Right lobe of liver (tissue), 6 donors: ENCODE results near the gene TTLL6. TPM values are rescaled to one million over a fixed set of nuclear protein-coding genes. Genes with fewer than 3 reads are reported as not detected.
"Not testable (repeated sequence)": the region's sequence is repeated elsewhere in the genome, so short reads cannot be mapped to it uniquely, and the experiment has no call there.

Experiments used
- ATAC-seq, 4 donors: fragments of 200-7000 bp; cut with Tn5 transposase; one replicate each; pipeline ENCODE4 v1.9.1; 2020; ENCODE audit warnings: mild to moderate bottlenecking in 4 of 4, moderate library complexity in 4 of 4
- DNase-seq, 3 donors: peaks; one replicate each; pipeline ENCODE4 v3.0.0-alpha.2; 2020
- H3K27ac ChIP-seq, 3 donors: fragments of 200-600 bp; one replicate each; pipeline ENCODE4 v1.8.0; 2022
- H3K27me3 ChIP-seq, 2 donors: fragments of 200-600 bp; one replicate each; pipeline ENCODE4 v1.8.0; 2022
- H3K36me3 ChIP-seq, 4 donors: fragments of 200-600 bp; sonication (generic) in 1 of 4; one replicate each; pipeline versions ENCODE4 v1.5.1 to v1.8.0; 2017 to 2022; ENCODE audit warnings: control low read depth in 1 of 4
- H3K4me1 ChIP-seq, 4 donors: fragments of 200-600 bp; sonication (generic) in 1 of 4; one replicate each; pipeline versions ENCODE4 v1.5.1 to v1.8.0; 2017 to 2022; ENCODE audit warnings: control low read depth in 1 of 4
- H3K4me3 ChIP-seq, 3 donors: fragments of 200-600 bp; one replicate each; pipeline ENCODE4 v1.8.0; 2022
- H3K9me3 ChIP-seq, 4 donors: fragments of 200-600 bp; sonication (generic) in 1 of 4; one replicate each; pipeline versions ENCODE4 v1.5.1 to v1.8.0; 2017 to 2022; ENCODE audit warnings: control low read depth in 1 of 4
- POLR2A ChIP-seq: fragments of 450-650 bp; IDR thresholded peaks from one replicate; pipeline ENCODE4 v1.6.1; 2017; ENCODE audit warnings: antibody characterized with exemption, mild to moderate bottlenecking
- WGBS: methylation state at CpG from one replicate; pipeline ENCODE4 v1.1.6; 2018; ENCODE audit warnings: low coverage, low lambda C conversion rate; ENCODE audit not compliant: insufficient coverage; ENCODE audit errors: missing lambda C conversion rate; 5-methylcytosine and 5-hydroxymethylcytosine counted together
- intact Hi-C, 2 donors: fragments of 100-400 bp; cut with DNase I; formaldehyde crosslinking; loops; one replicate each; pipeline versions ENCODE4 v1.11.2 to v1.14.1; 2022
- microRNA counts: library from miRNA; unstranded; fragments of <30 nt; microRNA quantifications from one replicate; lab custom pipeline; 2016
- microRNA-seq, 2 donors: library from miRNA; unstranded; fragments of <30 nt; microRNA quantifications; one replicate each; pipeline ENCODE4, GENCODE V29; 2019 to 2020
- small RNA-seq, 2 experiments: library from RNA; depleted of rRNA; stranded (forward); fragments of <200 nt; gene quantifications; one replicate each; pipeline ENCODE3, GENCODE V24; 2016
- total RNA-seq, 6 experiments: library from RNA; depleted of rRNA in 2 of 6; stranded (reverse); fragments of >200 nt in 2 of 6; fragmentation: NEBNext Ultra II Directional in 3 of 6; extraction: Animal tissue kit (Norgen Biotek cat#: 25700) in 3 of 6; gene quantifications; one replicate each; pipeline versions ENCODE4 v1.1.0 to v1.2.4, GENCODE V29; 2016 to 2023
- TF ChIP-seq, protein P1 (sequence below), 4 donors: fragments of 200-600 bp in 3 of 4; fragments of 450-650 bp in 1 of 4; IDR thresholded peaks; one replicate each; pipeline versions ENCODE4 v1.5.1 to v1.8.0; 2016 to 2022; ENCODE audit warnings: antibody characterized with exemption in 4 of 4, mild to moderate bottlenecking in 2 of 4
- donor health status: DM: no; HTN: yes; CAD: no.
- donor health status: DM: no; HTN: no; CAD: no.
- donor health status: DM: no; HTN: no; CAD: no.
- donor health status: DM: no; HTN: yes; CAD: no.
- donor health status: DM: no; HTN: yes; CAD: no.

Gene TTLL6
- total RNA-seq, 6 experiments from 2014 or later: 0.12 TPM; not detected in 5

DNA sequence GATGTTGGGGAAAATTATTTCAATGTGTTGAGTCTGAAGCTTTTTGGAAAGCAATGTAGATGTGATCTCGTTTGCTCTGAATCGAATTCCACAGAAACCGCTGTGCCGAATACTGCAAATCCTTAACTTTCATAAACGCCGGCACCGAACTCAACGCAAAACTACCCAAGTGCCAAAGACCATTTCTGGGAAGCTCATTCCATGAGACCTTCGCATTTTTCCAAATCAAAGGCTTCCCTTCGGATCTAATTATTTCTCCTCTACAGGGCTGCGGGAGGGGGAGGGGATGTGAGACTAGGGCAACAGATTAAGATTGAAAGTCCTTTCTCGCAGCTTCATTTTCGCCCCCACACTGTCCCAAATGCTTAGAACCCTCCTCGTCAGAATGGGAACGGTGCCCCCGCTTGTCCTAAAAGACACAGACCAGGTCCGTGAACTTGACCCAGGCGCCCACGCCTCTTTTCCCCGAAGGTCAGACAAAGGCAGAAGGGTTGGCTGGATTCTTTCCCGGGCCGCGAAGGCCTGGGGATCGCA lies 98.7 kb downstream of the TTLL6 start:
- Histone ChIP-seq H3K36me3 (no peaks in the 10 kb centered on the region), H3K27ac (no peak overlapping the region), H3K27me3 (peaks cover 38 to 66% of the 10 kb centered on the region in 2 donors), H3K9me3 (no peaks in the 10 kb centered on the region), H3K4me3 (no peak overlapping the region), H3K4me1 (no peaks in the 10 kb centered on the region)
- no peak for DNase-seq
- TF ChIP-seq POLR2A: no peak
- TF ChIP-seq, protein P1, sequence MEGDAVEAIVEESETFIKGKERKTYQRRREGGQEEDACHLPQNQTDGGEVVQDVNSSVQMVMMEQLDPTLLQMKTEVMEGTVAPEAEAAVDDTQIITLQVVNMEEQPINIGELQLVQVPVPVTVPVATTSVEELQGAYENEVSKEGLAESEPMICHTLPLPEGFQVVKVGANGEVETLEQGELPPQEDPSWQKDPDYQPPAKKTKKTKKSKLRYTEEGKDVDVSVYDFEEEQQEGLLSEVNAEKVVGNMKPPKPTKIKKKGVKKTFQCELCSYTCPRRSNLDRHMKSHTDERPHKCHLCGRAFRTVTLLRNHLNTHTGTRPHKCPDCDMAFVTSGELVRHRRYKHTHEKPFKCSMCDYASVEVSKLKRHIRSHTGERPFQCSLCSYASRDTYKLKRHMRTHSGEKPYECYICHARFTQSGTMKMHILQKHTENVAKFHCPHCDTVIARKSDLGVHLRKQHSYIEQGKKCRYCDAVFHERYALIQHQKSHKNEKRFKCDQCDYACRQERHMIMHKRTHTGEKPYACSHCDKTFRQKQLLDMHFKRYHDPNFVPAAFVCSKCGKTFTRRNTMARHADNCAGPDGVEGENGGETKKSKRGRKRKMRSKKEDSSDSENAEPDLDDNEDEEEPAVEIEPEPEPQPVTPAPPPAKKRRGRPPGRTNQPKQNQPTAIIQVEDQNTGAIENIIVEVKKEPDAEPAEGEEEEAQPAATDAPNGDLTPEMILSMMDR (IDR thresholded peaks at IDR 0.05): no peak
- WGBS: 10% methylated on average over 18 of the region's 24 CpGs
- ATAC-seq: no peak
- intact Hi-C loops: no loop called here

DNA sequence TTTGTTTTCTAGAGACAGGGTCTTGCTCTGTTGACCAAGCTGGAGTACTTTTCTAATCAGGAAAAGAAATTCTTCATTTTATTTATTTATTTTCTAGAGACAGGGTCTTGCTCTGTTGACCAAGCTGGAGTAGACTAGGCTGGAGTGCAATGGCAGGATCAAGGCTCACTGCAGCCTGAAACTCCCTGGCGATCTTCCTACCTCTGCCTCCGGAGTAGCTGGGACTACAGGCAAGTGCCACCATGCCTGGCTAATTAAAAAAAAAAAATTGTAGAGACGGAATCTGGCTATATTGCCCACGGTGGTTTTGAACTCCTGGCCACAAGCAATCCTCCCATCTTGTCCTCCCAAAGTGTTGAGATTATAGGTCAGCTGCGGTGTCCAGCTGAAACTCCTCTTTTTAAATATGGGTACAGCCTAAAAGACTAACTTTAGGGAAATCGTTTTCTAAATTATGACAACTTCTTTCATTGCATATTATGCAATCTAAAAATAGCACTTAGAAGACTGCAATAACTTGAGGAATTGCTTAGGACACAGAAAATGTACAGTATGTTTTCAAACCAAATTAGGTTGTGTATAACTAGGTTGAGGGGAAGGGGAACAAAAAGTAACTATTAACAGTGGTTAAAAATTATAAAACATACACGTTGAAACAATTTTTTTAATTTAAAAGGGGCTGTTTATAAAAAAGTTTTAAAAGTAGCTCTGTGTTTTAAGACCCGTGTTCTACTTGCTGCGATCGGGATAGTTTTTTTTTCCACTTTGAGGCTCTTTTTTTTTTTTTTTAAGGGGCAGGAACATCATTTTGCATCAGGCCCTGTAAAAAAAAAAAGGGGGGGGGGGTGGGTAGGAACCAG lies 99.4 kb downstream of the TTLL6 start:
- TF ChIP-seq, protein P1 (IDR thresholded peaks at IDR 0.05): no peak
- TF ChIP-seq POLR2A: no peak
- H3K4me1 ChIP-seq: no peaks in the 10 kb centered on the region
- H3K9me3 ChIP-seq: no peaks in the 10 kb centered on the region
- DNase-seq (no peak), ATAC-seq (no peak)
- intact Hi-C loops: no loop called here
- peaks cover 36 to 60% of the 10 kb centered on the region in 2 donors for H3K27me3 ChIP-seq
- H3K4me3 ChIP-seq: no peak overlapping the region
- H3K36me3 ChIP-seq: no peaks in the 10 kb centered on the region
- WGBS: 12% methylated on average over 10 of the region's 10 CpGs
- no peak overlapping the region for H3K27ac ChIP-seq

DNA sequence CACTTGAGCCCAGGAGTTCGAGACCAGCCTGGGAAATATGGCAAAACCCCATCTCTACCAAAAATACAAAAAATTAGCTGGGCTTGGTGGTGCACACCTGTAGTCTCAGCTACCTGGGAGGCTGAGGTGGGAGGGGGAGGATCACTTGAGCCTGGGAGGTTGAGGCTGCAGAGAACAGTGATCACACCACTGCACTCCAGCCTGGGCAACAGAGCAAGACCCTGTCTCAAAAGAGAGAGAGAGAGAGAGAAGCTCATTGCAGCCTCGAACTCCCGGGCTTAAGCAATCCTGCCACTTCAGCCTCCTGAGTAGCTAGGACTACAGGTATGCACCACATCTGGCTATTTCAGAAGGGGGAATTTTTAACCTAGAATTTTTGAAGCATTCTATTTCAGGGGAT lies 100.5 kb downstream of the TTLL6 start:
- peaks cover 28 to 50% of the 10 kb centered on the region in 2 donors for H3K27me3 ChIP-seq

DNA sequence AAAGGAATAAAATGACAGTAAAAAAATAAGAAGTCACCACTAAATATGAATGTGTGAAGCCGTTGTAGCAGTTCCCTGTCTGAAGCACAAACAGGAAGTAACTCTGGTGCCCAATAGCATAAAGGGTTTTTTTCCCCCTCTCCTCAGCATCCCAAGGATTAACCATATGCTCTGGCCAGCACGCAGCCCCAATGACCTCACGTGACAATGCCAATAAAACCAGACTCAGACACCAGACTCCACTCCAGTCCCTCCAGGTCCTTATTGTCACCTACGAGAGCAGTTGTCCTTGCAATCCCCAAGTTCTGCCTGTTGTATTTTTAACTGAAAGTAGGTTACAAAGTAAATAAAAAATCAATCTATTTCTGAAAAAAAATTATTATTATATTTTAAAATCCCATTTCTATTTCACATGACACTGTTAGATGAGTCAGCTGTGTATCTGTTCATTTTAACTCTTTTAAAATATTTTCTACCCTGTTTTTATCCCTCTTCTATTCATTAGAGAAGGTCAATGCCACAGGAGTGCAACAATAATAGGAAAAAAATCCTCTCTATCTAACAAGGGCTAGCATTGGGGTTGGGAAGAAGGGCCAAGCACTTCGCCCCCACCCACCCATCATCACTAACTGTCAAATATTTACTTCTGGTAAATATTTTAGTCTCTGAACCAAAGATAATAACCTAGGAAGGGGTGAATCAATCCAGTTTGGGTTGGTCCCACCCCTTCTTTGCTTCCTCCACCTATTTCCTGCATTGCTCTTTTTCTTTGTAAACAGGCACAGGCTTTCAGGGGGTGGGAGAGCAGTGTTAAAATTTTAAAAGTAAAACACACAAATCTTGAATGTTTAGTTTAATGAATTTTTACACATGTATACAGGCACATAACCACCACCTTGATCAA lies 101.3 kb downstream of the TTLL6 start:
- ATAC-seq (no peak), DNase-seq (no peak)
- H3K9me3 ChIP-seq: no peaks in the 10 kb centered on the region
- intact Hi-C loops: no loop called here
- H3K4me3 ChIP-seq: no peak overlapping the region
- H3K4me1 ChIP-seq: no peaks in the 10 kb centered on the region
- H3K27ac ChIP-seq: no peak overlapping the region
- TF ChIP-seq, protein P1 (IDR thresholded peaks at IDR 0.05): no peak
- no peak for TF ChIP-seq POLR2A
- WGBS: 12% methylated on average over 4 of the region's 5 CpGs
- no peaks in the 10 kb centered on the region for H3K36me3 ChIP-seq
- H3K27me3 ChIP-seq: peaks cover 28 to 53% of the 10 kb centered on the region in 2 donors

More for the DNA sequence above, 100.5 kb downstream of the TTLL6 start:
- H3K4me3 ChIP-seq, H3K9me3 ChIP-seq, ATAC-seq, intact Hi-C loops, H3K4me1 ChIP-seq, H3K36me3 ChIP-seq, DNase-seq, H3K27ac ChIP-seq: not testable (repeated sequence)
- WGBS: 60% methylated on average over 1 of the region's 3 CpGs

MicroRNAs encoded within 50 kb of the gene (microRNA counts, 767-probe panel; counts per million panel counts)
- microRNA hsa-miR-3185 (lab: Ali Mortazavi, UCI): 237 counts per million

Small RNA genes within 50 kb of the gene (microRNA-seq; reads per million reads assigned to microRNA genes)
- gene MIR3185: 0 reads per million in 2 donors

Small RNA genes within 50 kb of the gene (small RNA-seq; reads per million reads assigned to genes)
- gene COX6B1P2: 0 reads per million in 2 experiments
- 0 reads per million in 2 experiments for gene MIR3185
- 0 reads per million in 2 experiments for gene RF02132
- gene RF02133: 0 reads per million in 2 experiments
- gene RN7SL125P: 0 to 0.26 reads per million in 2 experiments

Other genes starting within 250 kb of the TTLL6 start
- gene HOXB4, start 238.9 kb downstream of the TTLL6 start, total RNA-seq: 1 to 10 TPM in 1 of 6 experiments, under 1 TPM in 5; 0.31 to 1.1 (median 0.68) TPM
- gene HOXB3, start 227.0 kb downstream of the TTLL6 start, total RNA-seq: 1 to 10 TPM in 5 of 6 experiments, under 1 TPM in 1; 0.99 to 3.2 (median 2.6) TPM
- gene HOXB5, start 223.4 kb downstream of the TTLL6 start, total RNA-seq: under 1 TPM in 5 of 6 experiments, not detected in 1; 0.11 to 0.29 (median 0.19) TPM
- gene HOXB6, start 212.2 kb downstream of the TTLL6 start, total RNA-seq: under 1 TPM; 0.18 to 0.83 (median 0.56) TPM
- under 1 TPM in 4 of 6 experiments, not detected in 2; 0.16 to 0.79 (median 0.30) TPM for gene HOXB7, start 206.2 kb downstream of the TTLL6 start, total RNA-seq
- gene HOXB8, start 201.9 kb downstream of the TTLL6 start, total RNA-seq: not detected
- not detected for gene HOXB9, start 190.9 kb downstream of the TTLL6 start, total RNA-seq
- not detected for gene PRAC1, start 94.7 kb downstream of the TTLL6 start, total RNA-seq
- not detected for gene PRAC2, start 94.0 kb downstream of the TTLL6 start, total RNA-seq
- gene HOXB13, start 88.5 kb downstream of the TTLL6 start, total RNA-seq: not detected
- 10 to 100 TPM; 58.0 to 93.3 (median 72.1) TPM for gene CALCOCO2, start 13.8 kb upstream of the TTLL6 start, total RNA-seq
- gene ATP5MC1, start 75.6 kb upstream of the TTLL6 start, total RNA-seq: 100 to 1,000 TPM in 2 of 6 experiments, 10 to 100 TPM in 4; 49.2 to 221 (median 57.9) TPM
- gene UBE2Z, start 91.2 kb upstream of the TTLL6 start, total RNA-seq: 10 to 100 TPM; 19.6 to 30.9 (median 26.3) TPM
- gene SNF8, start 127.6 kb upstream of the TTLL6 start, total RNA-seq: 10 to 100 TPM; 35.8 to 62.9 (median 47.5) TPM
- gene GIP, start 151.4 kb upstream of the TTLL6 start, total RNA-seq: not detected
- under 1 TPM in 1 of 6 experiments, not detected in 5; 0.56 TPM for gene IGF2BP1, start 180.2 kb upstream of the TTLL6 start, total RNA-seq